Left ventricle myocardium inferior (tissue), 1 donor: Measurements from ENCODE around the gene NTNG1. TPM values are rescaled to one million over a fixed set of nuclear protein-coding genes. Genes with fewer than 3 reads are reported as not detected.

ENCODE experiments used
- DNase-seq: peaks from one replicate; pipeline ENCODE4 v3.0.0-alpha.2; 2020
- H3K27ac ChIP-seq: fragments of 200-600 bp; replicated peaks from 2 replicates; pipeline ENCODE4 v1.8.0; 2021
- H3K27me3 ChIP-seq: fragments of 200-600 bp; 2 replicates; pipeline ENCODE4 v1.8.0; 2021; ENCODE audit warnings: low read depth
- H3K36me3 ChIP-seq: fragments of 200-600 bp; 2 replicates; pipeline ENCODE4 v1.8.0; 2021
- H3K4me1 ChIP-seq: fragments of 200-600 bp; 2 replicates; pipeline ENCODE4 v1.8.0; 2021
- H3K4me3 ChIP-seq: fragments of 200-600 bp; 2 replicates; pipeline ENCODE4 v1.8.0; 2021; ENCODE audit warnings: mild to moderate bottlenecking, moderate library complexity
- H3K9me3 ChIP-seq: fragments of 200-600 bp; replicated peaks from 2 replicates; pipeline ENCODE4 v1.8.0; 2021
- CTCF ChIP-seq: fragments of 200-600 bp; IDR thresholded peaks from 2 replicates; pipeline ENCODE4 v1.8.0; 2021; ENCODE audit warnings: antibody characterized with exemption, mild to moderate bottlenecking, borderline replicate concordance
- intact Hi-C: fragments of 100-400 bp; cut with micrococcal nuclease; formaldehyde crosslinking; loops from one replicate; pipeline ENCODE4 v1.11.0; 2022
- total RNA-seq: library from RNA; stranded (reverse); fragmentation: NEBNext Ultra II Directional; extraction: Animal tissue kit (Norgen Biotek cat#: 25700); gene quantifications from one replicate; pipeline ENCODE4 v1.2.1, GENCODE V29; 2021
- donor health status: DM: no; HTN: yes; CAD: no; lungs with severe emphysema.

The NTNG1 gene
- total RNA-seq, 1 donor from 2014 or later: 0.30 TPM

- no peak for DNase-seq
- Histone ChIP-seq H3K27me3 (no peaks in the 10 kb centered on the region), H3K4me3 (no peak overlapping the region), H3K9me3 (no peaks in the 10 kb centered on the region), H3K27ac (no peak overlapping the region), H3K4me1 (no peaks in the 10 kb centered on the region), H3K36me3 (no peaks in the 10 kb centered on the region)
- no peak for TF ChIP-seq CTCF
- intact Hi-C loops: no loop called here
Observed at GRCh38 chr1:107291987-107292386, 151.1 kb downstream of the NTNG1 start.

- Histone ChIP-seq H3K4me3 (no peak overlapping the region), H3K27ac (no peak overlapping the region), H3K9me3 (no peaks in the 10 kb centered on the region), H3K36me3 (no peaks in the 10 kb centered on the region), H3K27me3 (no peaks in the 10 kb centered on the region), H3K4me1 (no peaks in the 10 kb centered on the region)
- DNase-seq: no peak
- TF ChIP-seq CTCF: no peak
- intact Hi-C loops: no loop called here
Observed at GRCh38 chr1:107293901-107294613, 153.2 kb downstream of the NTNG1 start.

GRCh38 chr1:107294686-107295085, 153.8 kb downstream of the NTNG1 start:
- H3K27me3 ChIP-seq: no peaks in the 10 kb centered on the region
- intact Hi-C loops: no loop called here
- no peak for TF ChIP-seq CTCF
- H3K36me3 ChIP-seq: no peaks in the 10 kb centered on the region
- no peak overlapping the region for H3K4me3 ChIP-seq
- no peak for DNase-seq
- H3K4me1 ChIP-seq: no peaks in the 10 kb centered on the region
- H3K27ac ChIP-seq: no peak overlapping the region
- no peaks in the 10 kb centered on the region for H3K9me3 ChIP-seq

- TF ChIP-seq CTCF: no peak
- H3K9me3 ChIP-seq: no peaks in the 10 kb centered on the region
- H3K4me3 ChIP-seq: no peak overlapping the region
- no peaks in the 10 kb centered on the region for H3K36me3 ChIP-seq
- H3K27me3 ChIP-seq: no peaks in the 10 kb centered on the region
- no peaks in the 10 kb centered on the region for H3K4me1 ChIP-seq
- intact Hi-C loops: no loop called here
- DNase-seq: no peak
- no peak overlapping the region for H3K27ac ChIP-seq
Observed at GRCh38 chr1:107297681-107298080, 156.8 kb downstream of the NTNG1 start.

GRCh38 chr1:107298526-107298925, 157.7 kb downstream of the NTNG1 start:
- Histone ChIP-seq H3K9me3 (no peaks in the 10 kb centered on the region), H3K36me3 (no peaks in the 10 kb centered on the region), H3K27me3 (no peaks in the 10 kb centered on the region), H3K27ac (no peak overlapping the region), H3K4me1 (no peaks in the 10 kb centered on the region), H3K4me3 (no peak overlapping the region)
- intact Hi-C loops: no loop called here
- TF ChIP-seq CTCF: no peak
- DNase-seq: no peak

DNA sequence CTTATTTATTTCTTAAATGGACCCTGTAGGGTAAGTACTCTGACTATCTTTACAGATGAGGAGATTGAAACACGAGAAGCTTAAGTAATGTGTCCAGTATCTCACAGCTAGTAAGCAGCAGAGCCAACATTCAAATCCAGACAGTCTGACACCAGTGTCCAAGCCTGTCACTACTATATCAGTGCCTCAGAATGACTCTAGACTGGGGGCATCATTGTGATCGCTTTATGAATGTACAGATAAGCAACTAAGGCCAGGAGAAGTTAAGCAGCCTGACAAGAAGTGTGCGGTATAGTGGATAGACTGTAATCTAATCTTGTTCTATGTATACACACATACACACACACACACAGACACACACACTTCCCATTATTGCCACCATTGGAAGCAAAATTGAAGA, 158.7 kb downstream of the NTNG1 start:
- no peak for TF ChIP-seq CTCF
- no peak overlapping the region for H3K4me3 ChIP-seq
- no peaks in the 10 kb centered on the region for H3K4me1 ChIP-seq
- no peaks in the 10 kb centered on the region for H3K27me3 ChIP-seq
- no peaks in the 10 kb centered on the region for H3K9me3 ChIP-seq
- no peak overlapping the region for H3K27ac ChIP-seq
- intact Hi-C loops: no loop called here
- no peaks in the 10 kb centered on the region for H3K36me3 ChIP-seq
- no peak for DNase-seq
